Measurements from ENCODE around the gene RFX8.

RFX8 gene

DNA sequence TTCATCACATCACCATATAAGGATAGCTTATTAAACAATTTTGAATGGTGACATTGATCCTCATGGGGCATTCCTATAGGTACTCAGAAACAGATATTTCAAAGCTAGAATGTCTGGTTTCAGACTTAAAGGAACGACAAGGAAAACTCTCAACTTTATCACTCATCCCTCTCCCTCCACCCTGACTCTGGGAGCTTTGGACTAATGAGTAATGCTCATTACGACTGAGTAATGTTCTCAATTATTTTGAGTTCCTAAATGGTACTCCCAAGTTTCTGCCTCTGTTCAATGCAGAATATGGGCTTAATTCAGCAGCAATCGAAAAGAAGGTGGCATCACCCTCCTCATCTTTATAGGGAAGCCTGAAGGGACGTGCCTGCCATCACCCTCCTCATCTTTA is 43.4 kb downstream of the RFX8 start:
- H3K4me1 ChIP-seq (ENCODE audit: control insufficient read depth, insufficient read depth, low read length), result peaks cover 17% of the 10 kb centered on the region
- no peaks in the 10 kb centered on the region for H3K9me3 ChIP-seq (ENCODE audit: control insufficient read depth, low read length)
- H3K36me3 ChIP-seq (ENCODE audit: control insufficient read depth, insufficient read depth, low read length), result no peaks in the 10 kb centered on the region
- WGBS, 2 experiments, result 92 to 95% methylated on average over 4 of the region's 4 CpGs
- H3K4me3 ChIP-seq (ENCODE audit: insufficient read depth, low read depth, low read length), result no peak overlapping the region
- no peaks in the 10 kb centered on the region for H3K27me3 ChIP-seq (ENCODE audit: control insufficient read depth, insufficient read depth, low read length, poor library complexity, severe bottlenecking)
- no peak overlapping the region for H3K27ac ChIP-seq (ENCODE audit: insufficient read depth, low read depth, low read length, poor library complexity, severe bottlenecking)

DNA sequence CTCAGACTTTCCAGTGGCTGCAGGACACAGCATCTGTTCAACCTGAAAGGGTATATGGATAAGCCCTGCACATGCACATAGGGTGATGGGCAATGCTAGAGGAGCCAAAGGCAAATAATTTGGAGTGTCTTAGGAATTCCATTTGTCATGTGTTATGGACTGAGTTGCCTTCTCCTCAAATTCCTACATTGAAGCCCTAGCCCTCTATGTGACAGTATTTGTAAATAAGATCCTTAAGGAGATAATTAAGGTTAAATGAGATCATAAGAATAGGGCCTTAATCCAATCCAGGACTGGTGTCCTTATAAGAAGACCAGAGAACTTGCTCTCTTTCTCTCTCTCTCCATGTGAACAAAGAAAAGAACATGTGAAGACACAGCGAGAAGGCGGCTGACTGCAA is 44.8 kb downstream of the RFX8 start:
- Histone ChIP-seq H3K27me3 (ENCODE audit: control insufficient read depth, insufficient read depth, low read length, poor library complexity, severe bottlenecking) (no peaks in the 10 kb centered on the region), H3K9me3 (ENCODE audit: control insufficient read depth, low read length) (no peaks in the 10 kb centered on the region), H3K36me3 (ENCODE audit: control insufficient read depth, insufficient read depth, low read length) (no peaks in the 10 kb centered on the region), H3K4me1 (ENCODE audit: control insufficient read depth, insufficient read depth, low read length) (peaks cover 7% of the 10 kb centered on the region), H3K27ac (ENCODE audit: insufficient read depth, low read depth, low read length, poor library complexity, severe bottlenecking) (no peak overlapping the region), H3K4me3 (ENCODE audit: insufficient read depth, low read depth, low read length) (no peak overlapping the region)
- 95 to 98% methylated on average over 2 of the region's 2 CpGs for WGBS, 2 experiments

DNA sequence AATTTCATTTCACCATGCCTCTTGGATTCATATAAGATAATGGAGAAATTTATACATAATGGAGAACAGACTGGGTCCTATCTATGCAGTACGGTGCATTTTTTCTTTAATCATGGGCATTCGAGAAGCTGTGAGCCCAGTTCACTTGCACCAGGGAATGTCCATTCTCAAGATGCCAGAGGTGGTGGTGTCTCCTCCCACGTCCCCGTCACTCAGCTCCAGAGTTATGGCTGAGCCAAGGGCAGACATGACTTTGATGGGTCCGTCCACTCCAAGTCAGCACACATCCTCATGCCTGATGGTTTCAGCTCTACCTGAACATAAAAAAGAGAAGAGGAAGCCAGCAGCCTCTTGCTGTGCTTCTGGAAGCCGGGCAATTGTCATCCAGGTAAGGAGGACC is 45.5 kb downstream of the RFX8 start:
- WGBS, 2 experiments, result 94% methylated on average over 6 of the region's 6 CpGs
- no peaks in the 10 kb centered on the region for H3K36me3 ChIP-seq (ENCODE audit: control insufficient read depth, insufficient read depth, low read length)
- H3K4me1 ChIP-seq (ENCODE audit: control insufficient read depth, insufficient read depth, low read length), result peaks cover 2% of the 10 kb centered on the region
- H3K27ac ChIP-seq (ENCODE audit: insufficient read depth, low read depth, low read length, poor library complexity, severe bottlenecking), result no peak overlapping the region
- H3K9me3 ChIP-seq (ENCODE audit: control insufficient read depth, low read length), result no peaks in the 10 kb centered on the region
- H3K4me3 ChIP-seq (ENCODE audit: insufficient read depth, low read depth, low read length), result no peak overlapping the region
- H3K27me3 ChIP-seq (ENCODE audit: control insufficient read depth, insufficient read depth, low read length, poor library complexity, severe bottlenecking), result no peaks in the 10 kb centered on the region

DNA sequence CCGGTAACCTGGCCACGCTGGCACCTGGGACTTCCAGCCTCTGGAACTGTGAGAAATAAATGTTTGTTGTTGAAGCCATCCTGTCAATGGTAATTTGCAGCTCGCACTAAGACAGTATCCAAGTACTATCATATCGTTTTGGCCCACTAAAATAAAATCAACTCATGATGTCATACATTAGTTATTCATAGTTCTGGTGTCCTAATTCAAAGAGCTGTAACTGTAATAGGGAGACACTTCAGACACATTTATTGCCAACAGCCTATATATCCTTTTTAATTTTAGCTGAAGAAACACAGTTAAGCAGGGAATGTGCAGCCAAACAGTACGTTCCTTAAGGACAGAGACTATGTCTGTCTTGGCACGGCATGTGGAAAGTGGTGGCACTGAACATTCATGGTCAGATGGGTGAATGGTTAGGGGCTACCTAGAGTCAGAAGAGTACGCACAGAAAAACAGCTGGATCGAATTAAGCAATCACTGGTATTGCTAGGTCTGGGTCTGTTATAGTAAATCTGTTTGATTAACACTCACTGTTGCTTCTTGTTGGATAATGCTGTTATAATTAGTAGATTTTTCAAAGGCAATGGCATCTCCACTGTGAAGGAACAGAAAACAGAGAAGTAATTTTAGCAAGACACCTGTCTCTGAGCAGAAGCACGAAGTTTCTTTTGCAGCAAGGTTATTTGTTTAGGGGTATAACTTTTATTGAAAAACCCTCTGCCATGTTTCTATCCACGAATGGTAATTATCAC is 46.3 kb downstream of the RFX8 start:
- Histone ChIP-seq H3K27ac (ENCODE audit: insufficient read depth, low read depth, low read length, poor library complexity, severe bottlenecking) (no peak overlapping the region), H3K36me3 (ENCODE audit: control insufficient read depth, insufficient read depth, low read length) (no peaks in the 10 kb centered on the region), H3K4me1 (ENCODE audit: control insufficient read depth, insufficient read depth, low read length) (no peaks in the 10 kb centered on the region), H3K27me3 (ENCODE audit: control insufficient read depth, insufficient read depth, low read length, poor library complexity, severe bottlenecking) (no peaks in the 10 kb centered on the region), H3K4me3 (ENCODE audit: insufficient read depth, low read depth, low read length) (no peak overlapping the region), H3K9me3 (ENCODE audit: control insufficient read depth, low read length) (no peaks in the 10 kb centered on the region)
- 88 to 90% methylated on average over 9 to 10 of the region's 10 CpGs for WGBS, 2 experiments

DNA sequence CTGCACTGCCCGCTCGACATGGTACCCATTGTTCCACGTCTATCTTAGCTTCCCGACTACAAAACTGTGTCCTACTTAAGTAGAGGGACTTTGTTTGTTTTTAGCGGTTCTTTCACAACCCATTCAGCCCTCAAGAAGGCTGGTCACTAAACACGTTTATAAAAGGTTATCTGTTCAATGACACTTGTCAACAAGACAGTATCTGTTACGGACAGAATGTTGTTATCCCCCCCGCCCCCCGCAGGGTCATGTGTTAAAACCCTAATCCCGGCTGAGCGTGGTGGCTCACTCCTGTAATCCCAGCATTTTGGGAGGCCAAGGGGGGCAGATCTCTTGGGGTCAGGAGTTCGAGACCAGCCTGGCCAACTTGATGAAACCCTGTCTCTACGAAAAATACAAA is 47.2 kb downstream of the RFX8 start:
- no peaks in the 10 kb centered on the region for H3K36me3 ChIP-seq (ENCODE audit: control insufficient read depth, insufficient read depth, low read length)
- H3K4me3 ChIP-seq (ENCODE audit: insufficient read depth, low read depth, low read length), result no peak overlapping the region
- no peaks in the 10 kb centered on the region for H3K9me3 ChIP-seq (ENCODE audit: control insufficient read depth, low read length)
- no peaks in the 10 kb centered on the region for H3K4me1 ChIP-seq (ENCODE audit: control insufficient read depth, insufficient read depth, low read length)
- WGBS, 2 experiments, result 91 to 92% methylated on average over 13 of the region's 13 CpGs
- no peaks in the 10 kb centered on the region for H3K27me3 ChIP-seq (ENCODE audit: control insufficient read depth, insufficient read depth, low read length, poor library complexity, severe bottlenecking)
- H3K27ac ChIP-seq (ENCODE audit: insufficient read depth, low read depth, low read length, poor library complexity, severe bottlenecking), result no peak overlapping the region

DNA sequence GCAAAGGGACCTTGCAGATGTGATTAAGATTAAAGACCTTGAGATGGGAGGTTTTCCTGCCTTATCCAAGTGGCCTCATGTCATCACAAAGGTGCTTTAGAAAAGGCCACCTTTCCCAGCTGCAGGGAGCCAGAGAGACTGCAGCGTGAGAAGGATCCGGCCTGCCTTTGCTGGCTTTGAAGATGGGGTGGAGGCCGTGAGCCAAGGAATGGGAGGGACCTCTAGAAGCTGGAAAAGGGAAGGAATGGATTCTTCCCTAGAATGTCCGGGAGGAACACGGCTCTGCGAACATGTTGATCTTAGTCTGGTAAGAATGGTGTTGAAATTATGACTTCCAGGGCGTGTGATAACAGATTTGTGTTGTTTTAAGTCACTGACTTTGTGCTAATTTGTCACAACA is 47.7 kb downstream of the RFX8 start:
- WGBS, 2 experiments, result 88 to 91% methylated on average over 7 of the region's 7 CpGs
- H3K27me3 ChIP-seq (ENCODE audit: control insufficient read depth, insufficient read depth, low read length, poor library complexity, severe bottlenecking), result no peaks in the 10 kb centered on the region
- H3K9me3 ChIP-seq (ENCODE audit: control insufficient read depth, low read length), result no peaks in the 10 kb centered on the region

DNA sequence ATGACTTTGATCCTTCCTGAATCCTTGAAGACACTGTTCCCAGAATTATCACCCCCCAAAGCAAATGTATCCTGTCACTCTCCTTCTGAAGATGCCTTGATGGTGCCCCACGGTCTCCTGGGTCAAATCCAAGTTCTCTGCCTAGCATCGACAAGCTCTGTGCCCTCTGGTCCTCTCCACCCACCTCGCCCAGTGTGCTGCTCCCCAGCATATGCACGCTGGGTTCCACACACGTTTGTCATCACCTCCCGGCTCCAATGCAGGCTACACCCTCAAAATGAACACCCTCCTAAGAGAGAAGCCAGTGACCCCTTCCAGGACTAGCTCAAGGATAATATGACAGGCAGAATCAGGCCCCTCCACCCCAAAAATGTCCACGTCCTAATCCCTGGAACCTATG is 48.1 kb downstream of the RFX8 start:
- H3K27ac ChIP-seq (ENCODE audit: insufficient read depth, low read depth, low read length, poor library complexity, severe bottlenecking), result no peak overlapping the region
- no peaks in the 10 kb centered on the region for H3K9me3 ChIP-seq (ENCODE audit: control insufficient read depth, low read length)
- no peak overlapping the region for H3K4me3 ChIP-seq (ENCODE audit: insufficient read depth, low read depth, low read length)
- H3K27me3 ChIP-seq (ENCODE audit: control insufficient read depth, insufficient read depth, low read length, poor library complexity, severe bottlenecking), result no peaks in the 10 kb centered on the region
- H3K4me1 ChIP-seq (ENCODE audit: control insufficient read depth, insufficient read depth, low read length), result no peaks in the 10 kb centered on the region
- WGBS, 2 experiments, result 93 to 96% methylated on average over 7 of the region's 7 CpGs
- H3K36me3 ChIP-seq (ENCODE audit: control insufficient read depth, insufficient read depth, low read length), result no peaks in the 10 kb centered on the region

More for the DNA sequence above, 47.7 kb downstream of the RFX8 start:
- H3K4me3 ChIP-seq (ENCODE audit: insufficient read depth, low read depth, low read length), result no peak overlapping the region
- H3K36me3 ChIP-seq (ENCODE audit: control insufficient read depth, insufficient read depth, low read length), result no peaks in the 10 kb centered on the region
- no peak overlapping the region for H3K27ac ChIP-seq (ENCODE audit: insufficient read depth, low read depth, low read length, poor library complexity, severe bottlenecking)
- H3K4me1 ChIP-seq (ENCODE audit: control insufficient read depth, insufficient read depth, low read length), result no peaks in the 10 kb centered on the region

DNA sequence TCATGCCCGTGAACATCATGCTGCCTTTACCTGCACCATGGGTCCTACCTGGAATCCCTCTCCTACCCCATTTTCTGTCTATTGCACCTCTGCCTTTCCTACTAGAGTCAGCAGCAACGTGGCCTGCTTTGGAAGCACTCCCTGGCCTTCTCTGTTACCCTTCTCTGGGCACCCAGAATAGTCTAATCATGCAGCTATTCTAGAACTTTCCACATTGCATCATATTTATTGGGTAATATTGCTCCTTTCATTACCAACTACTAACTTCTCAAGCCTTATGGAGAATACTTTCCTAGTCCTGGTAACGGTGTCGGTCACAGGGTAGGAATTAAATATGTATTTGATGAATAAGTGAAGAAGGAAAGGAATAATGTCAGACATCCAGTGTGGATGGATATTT is 54.3 kb downstream of the RFX8 start:
- Histone ChIP-seq H3K4me3 (ENCODE audit: insufficient read depth, low read depth, low read length) (no peak overlapping the region), H3K9me3 (ENCODE audit: control insufficient read depth, low read length) (no peaks in the 10 kb centered on the region), H3K27me3 (ENCODE audit: control insufficient read depth, insufficient read depth, low read length, poor library complexity, severe bottlenecking) (no peaks in the 10 kb centered on the region), H3K36me3 (ENCODE audit: control insufficient read depth, insufficient read depth, low read length) (no peaks in the 10 kb centered on the region), H3K27ac (ENCODE audit: insufficient read depth, low read depth, low read length, poor library complexity, severe bottlenecking) (no peak overlapping the region), H3K4me1 (ENCODE audit: control insufficient read depth, insufficient read depth, low read length) (no peaks in the 10 kb centered on the region)
- WGBS, 2 experiments, result 91 to 93% methylated on average over 4 of the region's 4 CpGs

DNA sequence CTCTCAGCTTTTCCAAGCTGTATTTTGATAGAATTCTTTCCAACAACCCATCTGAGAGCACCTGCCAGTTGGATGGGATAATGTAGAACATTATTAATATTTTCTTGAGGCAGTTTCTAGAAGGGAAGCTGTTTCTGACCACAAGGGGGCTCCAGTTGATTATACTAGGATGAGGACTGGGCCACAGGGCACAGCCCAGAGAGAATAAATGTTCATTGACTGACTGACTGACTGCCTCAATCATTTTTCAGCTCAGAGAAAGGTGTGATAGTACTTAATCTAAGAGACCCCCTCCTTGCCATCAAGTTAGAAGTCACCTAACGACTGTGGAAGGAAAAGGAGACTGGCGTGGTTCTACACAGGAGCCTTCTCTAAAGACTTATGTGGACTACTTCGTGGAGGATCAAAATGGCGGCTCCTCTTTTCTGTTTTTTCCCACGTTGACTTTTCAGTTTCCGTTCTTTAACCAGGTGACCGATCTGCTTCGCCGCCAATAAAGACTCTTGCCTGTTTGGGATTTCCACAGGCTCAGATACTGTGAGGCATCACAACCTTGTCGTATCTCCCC is 55.7 kb downstream of the RFX8 start:
- H3K4me1 ChIP-seq (ENCODE audit: control insufficient read depth, insufficient read depth, low read length), result no peaks in the 10 kb centered on the region
- no peak overlapping the region for H3K27ac ChIP-seq (ENCODE audit: insufficient read depth, low read depth, low read length, poor library complexity, severe bottlenecking)
- H3K27me3 ChIP-seq (ENCODE audit: control insufficient read depth, insufficient read depth, low read length, poor library complexity, severe bottlenecking), result no peaks in the 10 kb centered on the region
- 88 to 90% methylated on average over 10 of the region's 10 CpGs for WGBS, 2 experiments
- no peaks in the 10 kb centered on the region for H3K9me3 ChIP-seq (ENCODE audit: control insufficient read depth, low read length)
- H3K36me3 ChIP-seq (ENCODE audit: control insufficient read depth, insufficient read depth, low read length), result no peaks in the 10 kb centered on the region
- no peak overlapping the region for H3K4me3 ChIP-seq (ENCODE audit: insufficient read depth, low read depth, low read length)

DNA sequence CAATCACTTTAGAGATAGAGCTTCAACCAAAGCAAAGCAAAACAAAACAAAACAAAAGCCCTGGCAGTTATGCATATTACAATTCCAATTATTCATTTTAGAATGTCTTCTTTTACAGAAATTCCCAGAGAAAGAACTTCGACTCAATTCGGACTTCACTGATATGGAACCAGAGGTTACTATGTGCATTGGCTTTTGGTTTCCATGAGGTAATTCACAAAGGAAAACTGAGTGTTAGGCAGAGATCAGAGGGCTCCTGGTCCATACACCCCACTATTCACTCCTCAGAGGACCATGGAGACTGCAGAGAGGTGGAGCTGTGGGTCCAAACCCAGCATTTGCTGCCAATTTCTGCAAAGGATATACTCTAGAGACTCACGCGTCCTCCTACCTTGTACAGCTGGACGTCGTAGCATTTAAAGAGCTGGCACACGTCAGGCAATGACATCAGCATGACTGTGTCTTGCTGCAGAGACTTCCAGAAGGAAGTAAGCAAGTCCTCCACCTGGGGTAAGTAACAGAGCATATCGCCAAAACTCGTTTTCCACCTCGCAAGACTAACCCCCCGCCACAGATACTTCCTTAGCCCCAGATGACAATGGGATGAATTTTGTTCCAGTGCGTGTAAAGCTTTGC is 56.3 kb downstream of the RFX8 start:
- Histone ChIP-seq H3K9me3 (ENCODE audit: control insufficient read depth, low read length) (no peaks in the 10 kb centered on the region), H3K27ac (ENCODE audit: insufficient read depth, low read depth, low read length, poor library complexity, severe bottlenecking) (no peak overlapping the region), H3K36me3 (ENCODE audit: control insufficient read depth, insufficient read depth, low read length) (no peaks in the 10 kb centered on the region), H3K4me3 (ENCODE audit: insufficient read depth, low read depth, low read length) (no peak overlapping the region), H3K27me3 (ENCODE audit: control insufficient read depth, insufficient read depth, low read length, poor library complexity, severe bottlenecking) (no peaks in the 10 kb centered on the region), H3K4me1 (ENCODE audit: control insufficient read depth, insufficient read depth, low read length) (no peaks in the 10 kb centered on the region)
- 85% methylated on average over 12 of the region's 12 CpGs for WGBS, 2 experiments

Measured in ectodermal cell (in vitro differentiated cells).